Measurements from ENCODE around the gene CORO1C.

- TF ChIP-seq GATA2 (IDR thresholded peaks at IDR 0.05; ENCODE audit: low read depth, low read length) (no peak), GATA3 (IDR thresholded peaks at IDR 0.05; ENCODE audit: low read depth, low read length) (no peak)
Measured at GRCh38 chr12:108700833-108701541, 30.3 kb downstream of the CORO1C start.

Measured in SH-SY5Y (cell line).